Osteocyte (in vitro differentiated cells): ENCODE measurements around the gene NATD1. TPM values are rescaled to one million over a fixed set of nuclear protein-coding genes. Genes with fewer than 3 reads are reported as not detected.

Source experiments
- DNase-seq: peaks from one replicate; pipeline ENCODE4 v3.0.0; 2021; ENCODE audit warnings: mixed read lengths; ENCODE audit not compliant: unreplicated experiment; ENCODE audit errors: extremely low spot score
- H3K27ac Mint-ChIP-seq: one replicate; pipeline ENCODE4 v1.8.0; 2021; ENCODE audit warnings: mild to moderate bottlenecking, mixed read lengths; ENCODE audit not compliant: unreplicated experiment
- H3K27me3 Mint-ChIP-seq: one replicate; pipeline ENCODE4 v1.8.0; 2021; ENCODE audit warnings: mixed read lengths; ENCODE audit not compliant: unreplicated experiment
- H3K36me3 Mint-ChIP-seq: one replicate; pipeline ENCODE4 v1.8.0; 2021; ENCODE audit warnings: mixed read lengths; ENCODE audit not compliant: unreplicated experiment
- H3K4me1 Mint-ChIP-seq: one replicate; pipeline ENCODE4 v1.8.0; 2021; ENCODE audit warnings: mixed read lengths; ENCODE audit not compliant: unreplicated experiment
- H3K4me3 Mint-ChIP-seq: one replicate; pipeline ENCODE4 v1.8.0; 2021; ENCODE audit warnings: mild to moderate bottlenecking, moderate library complexity, mixed read lengths; ENCODE audit not compliant: unreplicated experiment
- H3K9me3 Mint-ChIP-seq: one replicate; pipeline ENCODE4 v1.8.0; 2021; ENCODE audit warnings: mixed read lengths; ENCODE audit not compliant: unreplicated experiment
- total RNA-seq: library from RNA; stranded (reverse); gene quantifications from 2 replicates; pipeline ENCODE4 v1.2.1, GENCODE V29; 2021
- TF ChIP-seq, protein P1 (sequence below): fragments of 200-600 bp; sonication (generic); IDR thresholded peaks from 2 replicates; pipeline ENCODE4 v1.5.0; 2021; ENCODE audit warnings: antibody characterized with exemption, mild to moderate bottlenecking, moderate library complexity

NATD1 gene
- total RNA-seq, 1 donor from 2014 or later, result 18.5 TPM

DNA sequence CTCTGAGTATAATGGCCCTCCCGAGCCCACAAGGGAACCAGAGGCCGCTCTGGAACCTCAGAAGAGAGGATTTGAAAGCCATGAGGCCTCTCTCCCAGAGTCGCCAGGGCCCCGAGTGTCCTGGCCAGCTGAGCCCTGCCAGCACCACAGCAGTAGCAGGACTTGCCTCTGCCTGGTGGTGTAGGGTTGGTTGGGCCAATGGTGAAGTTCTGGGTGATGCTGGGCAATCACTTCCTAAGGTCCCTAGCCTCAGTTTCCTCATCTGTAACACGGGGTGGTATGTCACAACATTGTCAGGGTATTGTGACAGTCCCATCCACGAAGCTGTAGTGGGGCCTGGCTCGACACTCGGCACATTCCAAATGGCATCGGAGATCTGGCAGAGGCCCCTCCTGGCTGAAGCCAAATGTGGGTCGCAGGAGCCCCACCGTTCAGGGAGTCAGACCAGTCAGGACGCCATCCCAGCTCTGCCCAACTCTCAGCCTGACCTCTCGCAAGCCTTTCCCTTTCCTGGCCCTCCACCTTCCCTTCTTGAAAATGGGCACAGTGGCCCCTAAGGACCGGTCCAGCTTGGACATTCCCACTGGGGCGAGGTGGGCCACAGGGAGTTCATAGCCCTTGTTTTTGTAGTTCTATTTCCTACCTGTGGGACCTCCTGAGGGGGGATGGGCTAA lies 1.7 kb downstream of the NATD1 start:
- Mint-ChIP-seq H3K27ac (peak overlapping the region; percentile 66), H3K9me3 (no peaks in the 10 kb centered on the region), H3K4me3 (peak overlapping the region; percentile 47), H3K36me3 (no peaks in the 10 kb centered on the region), H3K27me3 (no peaks in the 10 kb centered on the region), H3K4me1 (peaks cover 30% of the 10 kb centered on the region)
- TF ChIP-seq, protein P1, sequence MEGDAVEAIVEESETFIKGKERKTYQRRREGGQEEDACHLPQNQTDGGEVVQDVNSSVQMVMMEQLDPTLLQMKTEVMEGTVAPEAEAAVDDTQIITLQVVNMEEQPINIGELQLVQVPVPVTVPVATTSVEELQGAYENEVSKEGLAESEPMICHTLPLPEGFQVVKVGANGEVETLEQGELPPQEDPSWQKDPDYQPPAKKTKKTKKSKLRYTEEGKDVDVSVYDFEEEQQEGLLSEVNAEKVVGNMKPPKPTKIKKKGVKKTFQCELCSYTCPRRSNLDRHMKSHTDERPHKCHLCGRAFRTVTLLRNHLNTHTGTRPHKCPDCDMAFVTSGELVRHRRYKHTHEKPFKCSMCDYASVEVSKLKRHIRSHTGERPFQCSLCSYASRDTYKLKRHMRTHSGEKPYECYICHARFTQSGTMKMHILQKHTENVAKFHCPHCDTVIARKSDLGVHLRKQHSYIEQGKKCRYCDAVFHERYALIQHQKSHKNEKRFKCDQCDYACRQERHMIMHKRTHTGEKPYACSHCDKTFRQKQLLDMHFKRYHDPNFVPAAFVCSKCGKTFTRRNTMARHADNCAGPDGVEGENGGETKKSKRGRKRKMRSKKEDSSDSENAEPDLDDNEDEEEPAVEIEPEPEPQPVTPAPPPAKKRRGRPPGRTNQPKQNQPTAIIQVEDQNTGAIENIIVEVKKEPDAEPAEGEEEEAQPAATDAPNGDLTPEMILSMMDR, result no peak
- no peak for DNase-seq

DNA sequence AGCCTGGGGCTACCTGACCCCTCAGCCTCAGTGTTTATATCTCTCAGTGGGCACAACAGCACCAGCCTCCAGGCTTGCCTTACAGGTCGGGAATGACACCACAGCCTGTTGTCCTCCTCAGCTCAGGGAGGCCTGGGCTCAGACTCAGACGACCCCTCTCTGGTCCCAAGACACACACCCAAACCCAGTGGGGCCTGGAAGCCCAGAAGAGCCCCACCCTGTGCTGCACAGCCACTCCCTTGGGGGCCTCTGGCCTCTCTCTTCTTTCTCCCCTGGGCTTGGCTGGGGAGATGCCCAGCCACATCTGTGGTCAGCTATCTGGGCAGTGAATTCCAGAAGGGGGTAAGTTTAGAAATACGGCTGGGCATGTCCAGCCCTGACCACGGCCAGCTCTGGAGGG lies 2.4 kb downstream of the NATD1 start:
- Mint-ChIP-seq H3K36me3 (no peaks in the 10 kb centered on the region), H3K27ac (peak overlapping the region; percentile 66), H3K9me3 (no peaks in the 10 kb centered on the region), H3K4me1 (peaks cover 30% of the 10 kb centered on the region), H3K27me3 (no peaks in the 10 kb centered on the region), H3K4me3 (peak overlapping the region; percentile 22)
- TF ChIP-seq, protein P1, result no peak
- no peak for DNase-seq

DNA sequence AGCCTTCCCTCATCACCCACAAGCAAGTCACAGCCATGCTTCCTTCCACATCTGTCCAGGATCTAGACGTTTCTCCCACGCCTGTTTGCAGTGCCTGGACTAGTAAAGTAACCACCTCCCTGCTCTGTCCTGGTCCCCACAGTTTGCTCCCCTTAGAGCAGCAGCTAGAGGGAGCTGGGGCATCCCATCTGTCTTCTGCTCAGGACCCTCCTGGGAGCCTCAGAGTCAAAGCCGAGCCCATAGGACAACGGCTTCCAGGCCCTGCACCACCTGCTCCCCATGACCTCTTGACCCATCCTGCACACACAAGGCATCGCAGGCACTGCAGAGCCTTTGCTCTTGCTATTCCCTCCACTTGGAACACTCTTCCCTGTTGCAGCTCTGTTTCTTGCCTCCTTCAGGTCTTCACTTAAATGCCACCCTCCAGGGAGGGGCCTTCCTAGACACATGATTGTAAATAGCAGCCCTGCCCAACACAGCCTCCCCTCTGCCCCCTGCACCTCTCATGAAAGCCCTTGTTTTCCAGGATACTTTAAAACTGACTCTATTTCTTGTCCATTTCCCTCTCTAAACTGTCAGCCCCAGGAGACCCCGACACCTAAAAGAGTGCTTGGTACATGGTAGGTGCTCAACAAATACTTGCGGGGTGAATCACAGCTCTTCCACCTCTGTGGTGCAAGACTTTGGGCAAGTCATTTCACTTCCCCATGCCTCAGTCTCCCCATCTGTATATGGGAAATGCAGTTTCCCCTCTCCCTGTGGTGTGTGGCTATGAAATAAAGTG lies 3.1 kb downstream of the NATD1 start:
- no peak for DNase-seq
- H3K27ac Mint-ChIP-seq, result peak overlapping the region; percentile 66

DNA sequence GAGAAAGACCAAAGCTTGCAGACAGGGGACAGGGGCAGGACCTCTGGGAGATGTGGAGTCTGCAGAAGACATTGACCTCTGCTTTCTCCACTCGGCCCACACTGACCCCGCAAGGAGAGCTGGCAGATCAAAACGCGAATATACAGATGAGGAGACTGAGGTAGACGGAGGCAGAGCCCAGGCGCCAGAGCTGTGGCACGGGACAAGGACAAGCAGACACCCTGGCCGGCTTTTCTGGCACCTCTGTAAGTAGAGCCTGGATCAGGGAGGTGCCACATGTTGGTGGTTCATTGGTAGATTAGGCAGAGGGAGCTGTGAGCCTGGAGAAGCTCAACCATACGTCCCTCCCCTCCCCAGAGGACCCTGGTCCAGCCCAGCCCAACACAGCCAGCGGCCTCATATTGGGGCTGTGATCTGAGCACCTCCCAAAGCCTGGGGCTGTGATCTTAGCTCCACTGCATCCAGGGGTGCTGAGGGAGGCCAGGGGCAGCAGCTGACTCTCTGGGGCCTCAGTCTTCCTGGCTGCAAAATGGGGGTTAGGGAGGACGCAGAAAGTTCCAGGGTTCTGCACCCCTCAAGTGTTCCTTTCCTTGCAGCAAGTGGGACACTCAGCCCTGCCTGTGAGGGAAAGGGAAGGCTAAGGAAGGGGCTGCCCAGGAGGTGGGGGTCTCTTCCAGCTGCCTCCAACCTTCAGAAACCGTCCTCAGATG lies 4.0 kb downstream of the NATD1 start:
- Mint-ChIP-seq H3K4me3 (no peak overlapping the region), H3K27me3 (no peaks in the 10 kb centered on the region), H3K9me3 (no peaks in the 10 kb centered on the region), H3K36me3 (no peaks in the 10 kb centered on the region), H3K27ac (no peak overlapping the region), H3K4me1 (peaks cover 30% of the 10 kb centered on the region)
- DNase-seq, result no peak
- TF ChIP-seq, protein P1, result no peak

More for the DNA sequence above, 3.1 kb downstream of the NATD1 start:
- Mint-ChIP-seq H3K27me3 (no peaks in the 10 kb centered on the region), H3K4me3 (no peak overlapping the region), H3K4me1 (peaks cover 30% of the 10 kb centered on the region), H3K9me3 (no peaks in the 10 kb centered on the region), H3K36me3 (no peaks in the 10 kb centered on the region)
- TF ChIP-seq, protein P1, result no peak

DNA sequence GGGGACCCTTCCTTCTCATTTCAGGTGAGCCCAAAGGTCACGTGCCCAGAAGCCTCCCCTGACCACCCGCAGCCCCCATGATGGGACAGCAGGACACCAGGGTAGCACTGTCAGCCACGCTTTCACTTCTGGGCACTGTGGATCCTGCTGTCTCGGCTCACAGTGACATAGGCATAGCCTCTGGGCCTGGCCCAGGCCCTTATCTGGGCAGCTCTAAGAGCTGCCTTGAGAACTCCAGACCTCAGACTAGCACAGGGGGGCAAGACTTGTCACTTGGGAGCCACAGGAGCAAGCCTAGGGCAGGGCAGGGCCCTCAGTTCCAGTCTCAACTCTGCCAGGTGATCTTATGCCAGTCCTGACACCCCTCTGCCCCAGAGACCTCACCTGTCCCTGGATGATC lies 4.7 kb downstream of the NATD1 start:
- Mint-ChIP-seq H3K36me3 (no peaks in the 10 kb centered on the region), H3K4me3 (no peak overlapping the region), H3K27ac (no peak overlapping the region), H3K9me3 (no peaks in the 10 kb centered on the region), H3K4me1 (peaks cover 28% of the 10 kb centered on the region), H3K27me3 (no peaks in the 10 kb centered on the region)
- TF ChIP-seq, protein P1, result no peak
- DNase-seq, result no peak
